PC-9 (cell line): ENCODE measurements around the gene SUPT3H. TPM values are rescaled to one million over a fixed set of nuclear protein-coding genes. Genes with fewer than 3 reads are reported as not detected.

Experiments used
- BruUV-seq: library from RNA; stranded (reverse); fragments of 400-500 nt; replicated peaks from 2 replicates; lab custom pipeline; 2021; lab: Mats Ljungman, UMichigan
- CTCF ChIA-PET: fragments of 300-600 bp; sonication (Branson Sonifier 250); formaldehyde crosslinking; loops from one replicate; lab custom pipeline; 2022; ENCODE audit warnings: antibody characterized with exemption; lab: Charles Lee
- POLR2A ChIA-PET: fragments of 300-600 bp; sonication (Branson Sonifier 250); formaldehyde crosslinking; loops from one replicate; lab custom pipeline; 2022; ENCODE audit warnings: antibody characterized with exemption; ENCODE audit not compliant: unreplicated experiment; lab: Charles Lee
- DNase-seq, 2 experiments: peaks; one replicate each; pipeline versions ENCODE4 v3.0.0 to v3.0.0-alpha.2; 2015 to 2022; ENCODE audit warnings: mixed read lengths in 1 of 2
- H2AFZ ChIP-seq: fragments of 200-600 bp; sonication (generic); 2 replicates; pipeline ENCODE4 v1.8.1; 2017; ENCODE audit warnings: antibody characterized with exemption
- H3F3A ChIP-seq: fragments of 200-600 bp; sonication (generic); 2 replicates; pipeline ENCODE4 v1.8.1; 2017; ENCODE audit warnings: antibody characterized with exemption, mild to moderate bottlenecking, low read depth; ENCODE audit not compliant: insufficient read depth
- H3K27ac ChIP-seq: fragments of 200-600 bp; sonication (generic); 2 replicates; pipeline ENCODE4 v1.6.1; 2016; ENCODE audit warnings: mixed run types
- H3K27me3 ChIP-seq: fragments of 200-600 bp; sonication (generic); 2 replicates; pipeline ENCODE4 v1.6.1; 2016; ENCODE audit warnings: low read depth, mixed run types; ENCODE audit not compliant: insufficient read depth
- H3K36me3 ChIP-seq: fragments of 200-600 bp; sonication (generic); 2 replicates; pipeline ENCODE4 v1.6.1; 2016; ENCODE audit warnings: low read depth, mixed run types
- H3K4me1 ChIP-seq: fragments of 200-600 bp; sonication (generic); replicated peaks from 2 replicates; pipeline ENCODE4 v1.6.1; 2016; ENCODE audit warnings: mixed run types; ENCODE audit not compliant: insufficient read depth
- H3K4me2 ChIP-seq: fragments of 200-600 bp; sonication (generic); 2 replicates; pipeline ENCODE4 v1.6.1; 2017; ENCODE audit warnings: mixed run types
- H3K4me3 ChIP-seq: fragments of 200-600 bp; sonication (generic); 2 replicates; pipeline ENCODE4 v1.6.1; 2016; ENCODE audit warnings: mixed run types
- H3K79me2 ChIP-seq: fragments of 200-600 bp; sonication (generic); 2 replicates; pipeline ENCODE4 v1.6.1; 2017; ENCODE audit warnings: low read depth, mixed run types
- H3K9me2 ChIP-seq: fragments of 200-600 bp; sonication (generic); 2 replicates; pipeline ENCODE4 v1.8.1; 2017; ENCODE audit warnings: mild to moderate bottlenecking; ENCODE audit not compliant: insufficient read depth
- H3K9me3 ChIP-seq: fragments of 200-600 bp; sonication (generic); 2 replicates; pipeline ENCODE4 v1.8.1; 2016; ENCODE audit warnings: low read depth; ENCODE audit not compliant: insufficient read depth
- H4K20me1 ChIP-seq: fragments of 200-600 bp; sonication (generic); 2 replicates; pipeline ENCODE4 v1.8.1; 2017; ENCODE audit not compliant: insufficient read depth
- EZH2 ChIP-seq: fragments of 200-600 bp; sonication (generic); IDR thresholded peaks from 2 replicates; pipeline ENCODE4 v1.8.0; 2017; ENCODE audit warnings: antibody characterized with exemption, low read depth
- intact Hi-C: fragments of 100-400 bp; cut with micrococcal nuclease; formaldehyde crosslinking; loops from one replicate; pipeline ENCODE4 v1.10.0; 2022; ENCODE audit not compliant: unreplicated experiment
- total RNA-seq: library from RNA; stranded (reverse); gene quantifications from 2 replicates; pipeline ENCODE4 v1.2.3, GENCODE V29; 2021
- TF ChIP-seq, protein P1 (sequence below): fragments of 200-600 bp; sonication (generic); conservative IDR thresholded peaks from 2 replicates; pipeline ENCODE4 v1.6.1; 2017; ENCODE audit warnings: mixed run types, antibody characterized with exemption, mild to moderate bottlenecking, moderate library complexity

SUPT3H gene
- total RNA-seq, 1 experiment from 2014 or later = 9.2 TPM

DNA sequence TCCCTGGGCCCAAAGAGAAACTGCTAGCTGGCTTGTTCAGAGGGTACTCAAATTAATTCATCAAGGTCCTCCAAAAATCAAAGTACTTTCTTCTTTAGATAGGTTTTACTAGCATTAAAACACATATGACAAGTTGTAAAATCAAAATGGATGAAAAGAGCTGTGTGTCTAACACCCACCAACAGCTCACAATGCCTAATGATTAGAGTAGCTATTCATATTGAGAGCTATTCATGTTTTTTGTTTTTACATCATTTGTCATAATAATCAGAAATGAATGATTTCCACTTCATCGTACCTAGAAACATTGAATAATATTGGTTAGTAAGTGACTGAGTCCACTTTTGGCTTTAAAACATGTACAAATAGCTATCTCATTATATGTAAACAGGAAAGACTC is 339.5 kb downstream of the SUPT3H start:
- no peaks in the 10 kb centered on the region for H3K27me3 ChIP-seq
- H4K20me1 ChIP-seq = no peaks in the 10 kb centered on the region
- BruUV-seq = no TSS peak
- intact Hi-C loops = no loop called here
- CTCF ChIA-PET = no interaction called here
- H3K4me2 ChIP-seq = no peak overlapping the region
- no peaks in the 10 kb centered on the region for H3K9me3 ChIP-seq
- H3K4me3 ChIP-seq = no peak overlapping the region
- TF ChIP-seq, protein P1, sequence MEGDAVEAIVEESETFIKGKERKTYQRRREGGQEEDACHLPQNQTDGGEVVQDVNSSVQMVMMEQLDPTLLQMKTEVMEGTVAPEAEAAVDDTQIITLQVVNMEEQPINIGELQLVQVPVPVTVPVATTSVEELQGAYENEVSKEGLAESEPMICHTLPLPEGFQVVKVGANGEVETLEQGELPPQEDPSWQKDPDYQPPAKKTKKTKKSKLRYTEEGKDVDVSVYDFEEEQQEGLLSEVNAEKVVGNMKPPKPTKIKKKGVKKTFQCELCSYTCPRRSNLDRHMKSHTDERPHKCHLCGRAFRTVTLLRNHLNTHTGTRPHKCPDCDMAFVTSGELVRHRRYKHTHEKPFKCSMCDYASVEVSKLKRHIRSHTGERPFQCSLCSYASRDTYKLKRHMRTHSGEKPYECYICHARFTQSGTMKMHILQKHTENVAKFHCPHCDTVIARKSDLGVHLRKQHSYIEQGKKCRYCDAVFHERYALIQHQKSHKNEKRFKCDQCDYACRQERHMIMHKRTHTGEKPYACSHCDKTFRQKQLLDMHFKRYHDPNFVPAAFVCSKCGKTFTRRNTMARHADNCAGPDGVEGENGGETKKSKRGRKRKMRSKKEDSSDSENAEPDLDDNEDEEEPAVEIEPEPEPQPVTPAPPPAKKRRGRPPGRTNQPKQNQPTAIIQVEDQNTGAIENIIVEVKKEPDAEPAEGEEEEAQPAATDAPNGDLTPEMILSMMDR = no peak
- TF ChIP-seq EZH2 = no peak
- POLR2A ChIA-PET = interaction anchor here (0.6 kb wide), 2 partner anchors 459 to 548 kb away, joined by 4 to 5 read pairs; no protein-coding TSS in a partner anchor
- H3K4me1 ChIP-seq = no peaks in the 10 kb centered on the region
- no peaks in the 10 kb centered on the region for H3K9me2 ChIP-seq
- no peaks in the 10 kb centered on the region for H3K79me2 ChIP-seq
- DNase-seq = no peak
- no peaks in the 10 kb centered on the region for H3K36me3 ChIP-seq
- H3F3A ChIP-seq = no peaks in the 10 kb centered on the region
- H3K27ac ChIP-seq = no peak overlapping the region
- no peak overlapping the region for H2AFZ ChIP-seq

DNA sequence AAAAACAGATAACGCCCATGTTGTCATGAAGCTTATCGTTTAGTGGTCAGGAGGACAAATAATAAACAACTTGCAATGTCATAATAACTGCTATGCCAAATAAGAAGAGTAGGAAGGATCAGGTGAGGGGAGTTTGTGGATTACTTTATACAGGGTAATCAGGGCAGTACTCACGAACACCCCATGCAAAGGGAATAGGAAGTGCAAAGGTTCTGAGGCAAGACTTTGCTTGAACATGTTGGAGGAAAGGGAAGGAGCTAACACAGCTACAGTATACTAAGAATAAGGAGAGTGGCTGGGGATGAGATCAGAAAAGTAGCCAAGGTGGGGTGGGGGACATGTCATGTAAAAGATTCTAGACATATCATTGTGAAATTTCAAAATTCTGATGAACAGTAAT is 341.6 kb downstream of the SUPT3H start:
- Histone ChIP-seq H2AFZ (no peak overlapping the region), H3K9me2 (no peaks in the 10 kb centered on the region), H4K20me1 (no peaks in the 10 kb centered on the region), H3K4me3 (no peak overlapping the region), H3K79me2 (no peaks in the 10 kb centered on the region), H3K36me3 (no peaks in the 10 kb centered on the region), H3F3A (no peaks in the 10 kb centered on the region), H3K4me2 (no peak overlapping the region), H3K4me1 (no peaks in the 10 kb centered on the region), H3K27me3 (no peaks in the 10 kb centered on the region), H3K9me3 (no peaks in the 10 kb centered on the region), H3K27ac (no peak overlapping the region)
- DNase-seq = no peak
- no TSS peak for BruUV-seq
- CTCF ChIA-PET = interaction anchor here (0.7 kb wide), 1 partner anchor 393 kb away, joined by 3 read pairs; no protein-coding TSS in a partner anchor
- POLR2A ChIA-PET = no interaction called here
- TF ChIP-seq EZH2 = no peak
- TF ChIP-seq, protein P1 = no peak
- intact Hi-C loops = no loop called here

DNA sequence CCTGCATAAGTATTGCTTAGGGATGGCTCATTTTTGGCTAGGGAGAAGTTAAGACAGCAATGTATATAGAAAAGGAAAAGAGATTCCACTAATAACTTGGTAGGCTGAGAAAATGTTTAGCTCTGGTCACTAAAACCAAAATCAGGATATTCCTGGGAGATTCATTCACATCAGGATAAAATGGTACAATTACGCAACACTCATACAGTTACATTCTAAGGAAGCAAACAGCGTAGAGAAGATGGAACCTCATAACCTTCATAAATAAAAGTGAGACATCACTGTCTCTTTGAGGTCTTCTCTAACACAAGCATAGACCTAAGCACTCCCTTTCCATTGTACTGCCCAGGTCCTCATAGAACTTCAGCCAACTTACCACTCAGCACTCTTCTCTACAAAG is 345.3 kb downstream of the SUPT3H start:
- CTCF ChIA-PET = no interaction called here
- no peaks in the 10 kb centered on the region for H3K4me1 ChIP-seq
- POLR2A ChIA-PET = no interaction called here
- H3K27me3 ChIP-seq = no peaks in the 10 kb centered on the region
- TF ChIP-seq, protein P1 = no peak
- TF ChIP-seq EZH2 = no peak
- H3K4me3 ChIP-seq = no peak overlapping the region
- H3F3A ChIP-seq = no peaks in the 10 kb centered on the region
- no peak overlapping the region for H2AFZ ChIP-seq
- no peaks in the 10 kb centered on the region for H3K36me3 ChIP-seq
- H3K27ac ChIP-seq = no peak overlapping the region
- no peaks in the 10 kb centered on the region for H3K9me2 ChIP-seq
- no peaks in the 10 kb centered on the region for H4K20me1 ChIP-seq
- H3K4me2 ChIP-seq = no peak overlapping the region
- no peaks in the 10 kb centered on the region for H3K79me2 ChIP-seq
- H3K9me3 ChIP-seq = no peaks in the 10 kb centered on the region
- no peak for DNase-seq
- BruUV-seq = no TSS peak
- intact Hi-C loops = no loop called here
